ENCODE data around the gene FXYD7. TPM values are rescaled to one million over a fixed set of nuclear protein-coding genes. Genes with fewer than 3 reads are reported as not detected.
A peak's percentile ranks its signal among the peaks of the same experiment; 100 is the strongest.

Gene FXYD7
- total and polyA plus RNA-seq, 2 of the 13 experiments (the other 11 are each of a cell fraction or from before 2014, with no cell fraction given): 0.55 TPM; not detected in 1

DNA sequence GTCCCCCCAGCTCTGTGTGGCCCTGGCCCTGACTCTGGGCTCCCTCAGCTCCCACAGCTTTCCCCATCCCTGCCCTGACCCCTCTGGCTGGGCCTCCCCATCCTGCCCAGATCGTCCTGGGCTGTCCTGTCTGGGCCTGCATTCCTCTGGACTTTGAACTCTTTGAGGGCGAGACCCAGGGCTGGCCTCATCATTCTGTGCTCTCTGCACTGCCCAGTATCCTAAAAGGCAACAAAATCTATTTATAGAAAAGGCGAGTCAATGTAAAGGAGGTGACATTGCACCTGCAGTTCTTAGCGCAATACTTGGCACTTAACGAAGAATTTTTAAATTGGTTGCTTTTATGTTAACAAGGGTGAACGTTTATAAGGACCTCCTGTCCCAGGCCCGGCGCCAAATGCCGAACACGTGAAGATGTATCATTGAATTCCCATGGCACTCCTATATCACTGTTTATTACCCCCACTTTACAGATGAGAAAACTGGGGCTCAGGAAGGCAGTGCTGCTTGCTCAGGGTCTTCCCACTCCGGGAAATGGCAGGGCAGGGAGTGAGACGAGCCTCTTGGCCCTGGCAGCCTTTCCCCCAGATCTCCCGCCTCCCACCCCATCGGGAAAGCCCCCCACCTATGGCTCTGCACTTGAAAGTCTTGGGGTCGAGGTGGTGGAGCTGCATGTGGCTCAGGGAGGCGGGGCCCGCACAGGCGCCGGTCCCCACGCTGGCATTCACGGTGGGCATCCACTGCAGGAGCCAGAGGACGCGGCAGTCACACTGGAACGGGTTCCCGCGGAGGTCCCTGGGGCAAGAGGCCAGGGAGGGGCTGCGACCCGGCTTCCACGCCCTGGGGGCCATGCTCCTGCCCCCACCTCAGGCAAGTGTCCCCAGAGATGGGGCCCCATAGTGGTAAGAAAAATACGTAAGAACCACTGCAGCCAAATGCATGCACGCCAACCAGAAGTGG, 12.0 kb upstream of the FXYD7 start (continued):
- TF ChIP-seq, protein P1, sequence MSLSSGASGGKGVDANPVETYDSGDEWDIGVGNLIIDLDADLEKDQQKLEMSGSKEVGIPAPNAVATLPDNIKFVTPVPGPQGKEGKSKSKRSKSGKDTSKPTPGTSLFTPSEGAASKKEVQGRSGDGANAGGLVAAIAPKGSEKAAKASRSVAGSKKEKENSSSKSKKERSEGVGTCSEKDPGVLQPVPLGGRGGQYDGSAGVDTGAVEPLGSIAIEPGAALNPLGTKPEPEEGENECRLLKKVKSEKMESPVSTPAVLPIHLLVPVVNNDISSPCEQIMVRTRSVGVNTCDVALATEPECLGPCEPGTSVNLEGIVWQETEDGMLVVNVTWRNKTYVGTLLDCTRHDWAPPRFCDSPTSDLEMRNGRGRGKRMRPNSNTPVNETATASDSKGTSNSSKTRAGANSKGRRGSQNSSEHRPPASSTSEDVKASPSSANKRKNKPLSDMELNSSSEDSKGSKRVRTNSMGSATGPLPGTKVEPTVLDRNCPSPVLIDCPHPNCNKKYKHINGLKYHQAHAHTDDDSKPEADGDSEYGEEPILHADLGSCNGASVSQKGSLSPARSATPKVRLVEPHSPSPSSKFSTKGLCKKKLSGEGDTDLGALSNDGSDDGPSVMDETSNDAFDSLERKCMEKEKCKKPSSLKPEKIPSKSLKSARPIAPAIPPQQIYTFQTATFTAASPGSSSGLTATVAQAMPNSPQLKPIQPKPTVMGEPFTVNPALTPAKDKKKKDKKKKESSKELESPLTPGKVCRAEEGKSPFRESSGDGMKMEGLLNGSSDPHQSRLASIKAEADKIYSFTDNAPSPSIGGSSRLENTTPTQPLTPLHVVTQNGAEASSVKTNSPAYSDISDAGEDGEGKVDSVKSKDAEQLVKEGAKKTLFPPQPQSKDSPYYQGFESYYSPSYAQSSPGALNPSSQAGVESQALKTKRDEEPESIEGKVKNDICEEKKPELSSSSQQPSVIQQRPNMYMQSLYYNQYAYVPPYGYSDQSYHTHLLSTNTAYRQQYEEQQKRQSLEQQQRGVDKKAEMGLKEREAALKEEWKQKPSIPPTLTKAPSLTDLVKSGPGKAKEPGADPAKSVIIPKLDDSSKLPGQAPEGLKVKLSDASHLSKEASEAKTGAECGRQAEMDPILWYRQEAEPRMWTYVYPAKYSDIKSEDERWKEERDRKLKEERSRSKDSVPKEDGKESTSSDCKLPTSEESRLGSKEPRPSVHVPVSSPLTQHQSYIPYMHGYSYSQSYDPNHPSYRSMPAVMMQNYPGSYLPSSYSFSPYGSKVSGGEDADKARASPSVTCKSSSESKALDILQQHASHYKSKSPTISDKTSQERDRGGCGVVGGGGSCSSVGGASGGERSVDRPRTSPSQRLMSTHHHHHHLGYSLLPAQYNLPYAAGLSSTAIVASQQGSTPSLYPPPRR (CRISPR knock-in tag; IDR thresholded peaks at IDR 0.05; ENCODE audit: borderline replicate concordance): peak; percentile 13; the same call in 1 of the 2 replicates
- TF ChIP-seq ZNF501 (CRISPR knock-in tag; IDR thresholded peaks at IDR 0.05): peak; percentile 50
- TF ChIP-seq TEAD3 (CRISPR knock-in tag; optimal IDR thresholded peaks at IDR 0.05; ENCODE audit: borderline replicate concordance): peak; percentile 94
- TF ChIP-seq KDM3A (CRISPR knock-in tag; IDR thresholded peaks at IDR 0.05; ENCODE audit: low read depth): no peak
- peak; percentile 77 for TF ChIP-seq SALL1 (CRISPR knock-in tag; IDR thresholded peaks at IDR 0.05)
- no peak for TF ChIP-seq ZNF143 (CRISPR knock-in tag; IDR thresholded peaks at IDR 0.05)
- TF ChIP-seq, protein P2, sequence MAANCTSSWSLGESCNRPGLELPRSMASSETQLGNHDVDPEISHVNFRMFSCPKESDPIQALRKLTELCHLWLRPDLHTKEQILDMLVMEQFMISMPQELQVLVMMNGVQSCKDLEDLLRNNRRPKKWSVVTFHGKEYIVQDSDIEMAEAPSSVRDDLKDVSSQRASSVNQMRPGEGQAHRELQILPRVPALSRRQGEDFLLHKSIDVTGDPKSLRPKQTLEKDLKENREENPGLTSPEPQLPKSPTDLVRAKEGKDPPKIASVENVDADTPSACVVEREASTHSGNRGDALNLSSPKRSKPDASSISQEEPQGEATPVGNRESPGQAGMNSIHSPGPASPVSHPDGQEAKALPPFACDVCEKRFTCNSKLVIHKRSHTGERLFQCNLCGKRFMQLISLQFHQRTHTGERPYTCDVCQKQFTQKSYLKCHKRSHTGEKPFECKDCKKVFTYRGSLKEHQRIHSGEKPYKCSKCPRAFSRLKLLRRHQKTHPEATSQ (CRISPR knock-in tag; IDR thresholded peaks at IDR 0.05; ENCODE audit: borderline replicate concordance): no peak
- no peak for TF ChIP-seq ZBTB1 (CRISPR knock-in tag; IDR thresholded peaks at IDR 0.05; ENCODE audit: borderline replicate concordance)
- TF ChIP-seq SMARCE1 (IDR thresholded peaks at IDR 0.05; ENCODE audit: borderline replicate concordance): no peak
- TF ChIP-seq, protein P3, sequence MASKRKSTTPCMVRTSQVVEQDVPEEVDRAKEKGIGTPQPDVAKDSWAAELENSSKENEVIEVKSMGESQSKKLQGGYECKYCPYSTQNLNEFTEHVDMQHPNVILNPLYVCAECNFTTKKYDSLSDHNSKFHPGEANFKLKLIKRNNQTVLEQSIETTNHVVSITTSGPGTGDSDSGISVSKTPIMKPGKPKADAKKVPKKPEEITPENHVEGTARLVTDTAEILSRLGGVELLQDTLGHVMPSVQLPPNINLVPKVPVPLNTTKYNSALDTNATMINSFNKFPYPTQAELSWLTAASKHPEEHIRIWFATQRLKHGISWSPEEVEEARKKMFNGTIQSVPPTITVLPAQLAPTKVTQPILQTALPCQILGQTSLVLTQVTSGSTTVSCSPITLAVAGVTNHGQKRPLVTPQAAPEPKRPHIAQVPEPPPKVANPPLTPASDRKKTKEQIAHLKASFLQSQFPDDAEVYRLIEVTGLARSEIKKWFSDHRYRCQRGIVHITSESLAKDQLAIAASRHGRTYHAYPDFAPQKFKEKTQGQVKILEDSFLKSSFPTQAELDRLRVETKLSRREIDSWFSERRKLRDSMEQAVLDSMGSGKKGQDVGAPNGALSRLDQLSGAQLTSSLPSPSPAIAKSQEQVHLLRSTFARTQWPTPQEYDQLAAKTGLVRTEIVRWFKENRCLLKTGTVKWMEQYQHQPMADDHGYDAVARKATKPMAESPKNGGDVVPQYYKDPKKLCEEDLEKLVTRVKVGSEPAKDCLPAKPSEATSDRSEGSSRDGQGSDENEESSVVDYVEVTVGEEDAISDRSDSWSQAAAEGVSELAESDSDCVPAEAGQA (IDR thresholded peaks at IDR 0.05; ENCODE audit: low read depth): no peak
- TF ChIP-seq, protein P3 (CRISPR knock-in tag; IDR thresholded peaks at IDR 0.05; ENCODE audit: borderline replicate concordance): no peak
- TF ChIP-seq, protein P4, sequence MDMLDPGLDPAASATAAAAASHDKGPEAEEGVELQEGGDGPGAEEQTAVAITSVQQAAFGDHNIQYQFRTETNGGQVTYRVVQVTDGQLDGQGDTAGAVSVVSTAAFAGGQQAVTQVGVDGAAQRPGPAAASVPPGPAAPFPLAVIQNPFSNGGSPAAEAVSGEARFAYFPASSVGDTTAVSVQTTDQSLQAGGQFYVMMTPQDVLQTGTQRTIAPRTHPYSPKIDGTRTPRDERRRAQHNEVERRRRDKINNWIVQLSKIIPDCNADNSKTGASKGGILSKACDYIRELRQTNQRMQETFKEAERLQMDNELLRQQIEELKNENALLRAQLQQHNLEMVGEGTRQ (IDR thresholded peaks at IDR 0.05; ENCODE audit: low read depth, low read length): no peak
- TF ChIP-seq, protein P4 (CRISPR knock-in tag; IDR thresholded peaks at IDR 0.05; ENCODE audit: borderline replicate concordance): no peak
- TF ChIP-seq ZNF44 (CRISPR knock-in tag; IDR thresholded peaks at IDR 0.05): no peak

Measured in HepG2 (cell line).